Measurements from ENCODE around the gene NUDT21. TPM values are rescaled to one million over a fixed set of nuclear protein-coding genes. Genes with fewer than 3 reads are reported as not detected.
A peak's percentile ranks its signal among the peaks of the same experiment; 100 is the strongest.

The NUDT21 gene
- total RNA-seq, 1 experiment from 2014 or later = 305 TPM

DNA sequence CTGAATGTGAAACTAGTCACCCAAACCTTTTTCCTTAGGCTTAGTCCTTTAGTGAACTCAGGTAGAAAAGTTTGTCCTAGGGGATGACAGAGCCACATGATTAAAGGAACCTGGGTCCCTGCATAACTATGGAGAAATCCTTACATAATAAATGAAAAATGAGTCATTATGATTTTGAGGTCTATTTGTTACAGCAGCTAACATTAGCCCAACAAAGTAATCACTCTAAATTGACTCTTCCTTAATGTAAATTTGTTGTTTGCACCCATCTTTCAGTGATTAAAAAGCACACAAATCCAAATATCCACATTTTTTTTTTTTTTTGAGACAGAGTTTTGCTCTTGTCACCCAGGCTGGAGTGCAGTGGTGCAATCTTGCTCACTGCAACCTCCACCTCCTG lies 32.3 kb upstream of the NUDT21 start:
- intact Hi-C loops (cut with micrococcal nuclease; ENCODE audit: unreplicated experiment) = no loop called here
- no peaks in the 10 kb centered on the region; the same call in 1 of the 2 replicates for H3K9me3 ChIP-seq
- H3K27me3 ChIP-seq (replicated peaks; ENCODE audit: control insufficient read depth, insufficient read depth, low read length) = no peaks in the 10 kb centered on the region
- H3K4me1 Mint-ChIP-seq (ENCODE audit: low read depth, unreplicated experiment) = no peaks in the 10 kb centered on the region
- BruUV-seq (replicated peaks) = no TSS peak
- ChIA-PET CTCF (interaction anchor here (0.7 kb wide), 1 partner anchor 218 kb away, joined by 4 read pairs; no protein-coding TSS in a partner anchor), POLR2A (no interaction called here)
- H3K27ac Mint-ChIP-seq (ENCODE audit: unreplicated experiment) = no peak overlapping the region
- no peaks in the 10 kb centered on the region for H3K9me3 Mint-ChIP-seq (ENCODE audit: unreplicated experiment)
- H3K4me1 ChIP-seq = no peaks in the 10 kb centered on the region
- H3K4me3 Mint-ChIP-seq (ENCODE audit: unreplicated experiment) = no peak overlapping the region
- H3K4me3 ChIP-seq (ENCODE audit: low read depth, low read length) = no peak overlapping the region
- H3K36me3 Mint-ChIP-seq (ENCODE audit: insufficient read depth, unreplicated experiment) = peaks cover 14% of the 10 kb centered on the region
- H3K36me3 ChIP-seq (ENCODE audit: control insufficient read depth, insufficient read depth, low read length) = no peaks in the 10 kb centered on the region; the same call in 1 of the 2 replicates
- no peaks in the 10 kb centered on the region for H3K27me3 Mint-ChIP-seq (ENCODE audit: insufficient read depth, unreplicated experiment)
- TF ChIP-seq, protein P1, sequence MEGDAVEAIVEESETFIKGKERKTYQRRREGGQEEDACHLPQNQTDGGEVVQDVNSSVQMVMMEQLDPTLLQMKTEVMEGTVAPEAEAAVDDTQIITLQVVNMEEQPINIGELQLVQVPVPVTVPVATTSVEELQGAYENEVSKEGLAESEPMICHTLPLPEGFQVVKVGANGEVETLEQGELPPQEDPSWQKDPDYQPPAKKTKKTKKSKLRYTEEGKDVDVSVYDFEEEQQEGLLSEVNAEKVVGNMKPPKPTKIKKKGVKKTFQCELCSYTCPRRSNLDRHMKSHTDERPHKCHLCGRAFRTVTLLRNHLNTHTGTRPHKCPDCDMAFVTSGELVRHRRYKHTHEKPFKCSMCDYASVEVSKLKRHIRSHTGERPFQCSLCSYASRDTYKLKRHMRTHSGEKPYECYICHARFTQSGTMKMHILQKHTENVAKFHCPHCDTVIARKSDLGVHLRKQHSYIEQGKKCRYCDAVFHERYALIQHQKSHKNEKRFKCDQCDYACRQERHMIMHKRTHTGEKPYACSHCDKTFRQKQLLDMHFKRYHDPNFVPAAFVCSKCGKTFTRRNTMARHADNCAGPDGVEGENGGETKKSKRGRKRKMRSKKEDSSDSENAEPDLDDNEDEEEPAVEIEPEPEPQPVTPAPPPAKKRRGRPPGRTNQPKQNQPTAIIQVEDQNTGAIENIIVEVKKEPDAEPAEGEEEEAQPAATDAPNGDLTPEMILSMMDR (IDR thresholded peaks at IDR 0.05; ENCODE audit: insufficient read depth in 1 of 2, low read depth in 1 of 2, low read length in 1 of 2, severe bottlenecking in 1 of 2, unreplicated experiment in 1 of 2) = no peak
- no peak for DNase-seq

DNA sequence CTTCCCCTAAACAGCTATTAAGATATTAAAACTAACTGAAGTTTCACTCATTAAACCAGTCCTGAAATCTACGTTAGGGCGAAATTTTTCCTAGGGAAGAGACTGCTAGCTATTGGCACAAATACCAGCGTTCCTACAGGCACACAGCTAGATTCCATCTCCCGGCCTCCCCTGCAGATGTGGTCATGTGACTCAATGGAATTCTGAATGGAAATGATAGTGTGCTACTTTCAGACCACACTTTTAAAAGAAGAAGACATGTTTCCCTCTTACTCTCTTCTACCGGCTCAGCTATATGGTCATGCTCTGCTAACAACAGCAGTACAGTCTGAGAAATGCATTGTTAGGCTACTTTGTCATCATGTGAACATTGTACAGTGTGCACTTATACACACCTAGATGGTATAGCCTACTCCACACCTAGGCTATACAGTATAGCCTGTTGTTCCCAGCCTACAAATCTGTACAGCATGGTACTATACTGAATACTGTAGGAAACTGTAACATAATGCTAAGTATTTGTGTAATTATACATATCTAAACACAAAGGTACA lies 31.6 kb upstream of the NUDT21 start:
- Histone ChIP-seq H3K27me3 (replicated peaks; ENCODE audit: control insufficient read depth, insufficient read depth, low read length) (no peaks in the 10 kb centered on the region), H3K36me3 (ENCODE audit: control insufficient read depth, insufficient read depth, low read length) (no peaks in the 10 kb centered on the region; the same call in 1 of the 2 replicates), H3K4me1 (no peaks in the 10 kb centered on the region), H3K4me3 (ENCODE audit: low read depth, low read length) (no peak overlapping the region), H3K9me3 (no peaks in the 10 kb centered on the region; the same call in 1 of the 2 replicates)
- TF ChIP-seq, protein P1 (IDR thresholded peaks at IDR 0.05; ENCODE audit: insufficient read depth in 1 of 2, low read depth in 1 of 2, low read length in 1 of 2, severe bottlenecking in 1 of 2, unreplicated experiment in 1 of 2) = no peak
- CTCF ChIA-PET = no interaction called here
- no peak overlapping the region for H3K27ac Mint-ChIP-seq (ENCODE audit: unreplicated experiment)
- H3K9me3 Mint-ChIP-seq (ENCODE audit: unreplicated experiment) = no peaks in the 10 kb centered on the region
- H3K27me3 Mint-ChIP-seq (ENCODE audit: insufficient read depth, unreplicated experiment) = no peaks in the 10 kb centered on the region
- POLR2A ChIA-PET = no interaction called here
- no peak for DNase-seq
- no peak overlapping the region for H3K4me3 Mint-ChIP-seq (ENCODE audit: unreplicated experiment)
- no peaks in the 10 kb centered on the region for H3K4me1 Mint-ChIP-seq (ENCODE audit: low read depth, unreplicated experiment)
- intact Hi-C loops (cut with micrococcal nuclease; ENCODE audit: unreplicated experiment) = no loop called here
- H3K36me3 Mint-ChIP-seq (ENCODE audit: insufficient read depth, unreplicated experiment) = peaks cover 20% of the 10 kb centered on the region
- BruUV-seq (replicated peaks) = no TSS peak

DNA sequence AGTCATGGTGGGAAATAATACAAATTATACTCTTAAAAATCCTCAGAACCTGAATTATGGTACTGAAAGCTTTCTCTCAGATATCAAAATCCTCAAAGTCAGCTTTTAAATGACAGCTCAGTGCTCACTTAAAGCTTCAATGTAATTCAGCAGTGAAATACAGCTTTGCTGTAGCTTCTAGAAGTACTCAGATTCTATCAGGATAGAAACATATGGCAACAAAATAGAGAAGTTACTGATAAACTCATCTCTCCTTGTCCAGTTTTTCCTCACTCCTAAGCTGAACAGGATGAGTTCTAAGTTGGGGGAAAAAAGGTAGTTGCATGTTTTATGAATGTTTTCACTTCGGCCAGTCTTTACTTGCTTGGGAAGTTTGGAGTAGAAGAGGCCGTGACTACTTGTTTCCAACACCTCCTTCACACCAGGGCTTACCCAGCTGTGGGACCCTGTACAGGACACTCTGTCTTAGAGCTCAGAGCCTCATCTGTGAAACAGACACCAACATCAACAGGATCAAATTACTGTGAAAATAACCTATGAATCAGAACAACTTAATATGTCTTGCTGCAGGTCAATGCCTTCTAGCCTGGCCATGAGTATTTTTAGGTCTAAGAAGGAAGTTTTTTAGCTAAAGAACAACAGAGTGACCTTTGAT lies 30.5 kb upstream of the NUDT21 start:
- Histone ChIP-seq H3K36me3 (ENCODE audit: control insufficient read depth, insufficient read depth, low read length) (no peaks in the 10 kb centered on the region; the same call in 1 of the 2 replicates), H3K9me3 (no peaks in the 10 kb centered on the region; the same call in 1 of the 2 replicates), H3K27me3 (replicated peaks; ENCODE audit: control insufficient read depth, insufficient read depth, low read length) (no peaks in the 10 kb centered on the region), H3K4me1 (no peaks in the 10 kb centered on the region), H3K4me3 (ENCODE audit: low read depth, low read length) (no peak overlapping the region)
- no peaks in the 10 kb centered on the region for H3K27me3 Mint-ChIP-seq (ENCODE audit: insufficient read depth, unreplicated experiment)
- intact Hi-C loops (cut with micrococcal nuclease; ENCODE audit: unreplicated experiment) = no loop called here
- no peaks in the 10 kb centered on the region for H3K4me1 Mint-ChIP-seq (ENCODE audit: low read depth, unreplicated experiment)
- ChIA-PET CTCF (no interaction called here), POLR2A (interaction anchor here (0.6 to 1.1 kb wide), 2 partner anchors 10 to 30 kb away, joined by 4 to 6 read pairs; partner anchors contain the start of genes NUDT21 and OGFOD1)
- H3K9me3 Mint-ChIP-seq (ENCODE audit: unreplicated experiment) = no peaks in the 10 kb centered on the region
- no peak overlapping the region for H3K4me3 Mint-ChIP-seq (ENCODE audit: unreplicated experiment)
- peak overlapping the region; percentile 65 for H3K27ac Mint-ChIP-seq (ENCODE audit: unreplicated experiment)
- no peak for DNase-seq
- H3K36me3 Mint-ChIP-seq (ENCODE audit: insufficient read depth, unreplicated experiment) = peaks cover 31% of the 10 kb centered on the region
- no TSS peak for BruUV-seq (replicated peaks)
- TF ChIP-seq, protein P1 (IDR thresholded peaks at IDR 0.05; ENCODE audit: insufficient read depth in 1 of 2, low read depth in 1 of 2, low read length in 1 of 2, severe bottlenecking in 1 of 2, unreplicated experiment in 1 of 2) = no peak
